PFSK-1 (cell line): Measurements from ENCODE around the gene C11orf52.

Experiments used
- POLR2AphosphoS5 ChIP-seq: IDR thresholded peaks from 2 replicates; pipeline ENCODE4 v1.6.1; 2012; ENCODE audit warnings: low read depth, mild to moderate bottlenecking, control low read depth, low read length, moderate library complexity
- REST ChIP-seq, 2 experiments: IDR thresholded peaks; 2 replicates each; pipeline versions ENCODE4 v1.6.1 to v1.8.0; 2011 to 2012; ENCODE audit warnings: low read depth in 2 of 2, low read length in 2 of 2, control low read depth in 1 of 2, inconsistent platforms in 1 of 2, mild to moderate bottlenecking in 1 of 2, moderate library complexity in 1 of 2; ENCODE audit not compliant: insufficient read depth in 1 of 2
- SIN3A ChIP-seq: IDR thresholded peaks from 2 replicates; pipeline ENCODE4 v1.6.1; 2012; ENCODE audit warnings: mild to moderate bottlenecking, low read length, moderate library complexity, borderline replicate concordance; ENCODE audit not compliant: insufficient read depth
- TAF1 ChIP-seq: IDR thresholded peaks from 2 replicates; pipeline ENCODE4 v1.6.1; 2012; ENCODE audit warnings: low read length, control low read depth, borderline replicate concordance; ENCODE audit not compliant: insufficient read depth

- TF ChIP-seq POLR2AphosphoS5 (no peak), REST (IDR thresholded peaks at IDR 0.05; ENCODE audit: insufficient read depth in 1 of 2, low read depth in 2 of 2, low read length in 2 of 2) (no peak), TAF1 (no peak), SIN3A (no peak)
Observed at GRCh38 chr11:111921541-111922230, 3.0 kb downstream of the C11orf52 start.
